Ammon's horn (tissue), 1 donor: ENCODE measurements around the gene ABCA1.
"Not testable (repeated sequence)": the region's sequence is repeated elsewhere in the genome, so short reads cannot be mapped to it uniquely, and the experiment has no call there.

Source experiments
- DNase-seq: peaks from one replicate; pipeline ENCODE4 v3.0.0-alpha.2; 2016; ENCODE audit warnings: low spot score

ABCA1 gene

DNA sequence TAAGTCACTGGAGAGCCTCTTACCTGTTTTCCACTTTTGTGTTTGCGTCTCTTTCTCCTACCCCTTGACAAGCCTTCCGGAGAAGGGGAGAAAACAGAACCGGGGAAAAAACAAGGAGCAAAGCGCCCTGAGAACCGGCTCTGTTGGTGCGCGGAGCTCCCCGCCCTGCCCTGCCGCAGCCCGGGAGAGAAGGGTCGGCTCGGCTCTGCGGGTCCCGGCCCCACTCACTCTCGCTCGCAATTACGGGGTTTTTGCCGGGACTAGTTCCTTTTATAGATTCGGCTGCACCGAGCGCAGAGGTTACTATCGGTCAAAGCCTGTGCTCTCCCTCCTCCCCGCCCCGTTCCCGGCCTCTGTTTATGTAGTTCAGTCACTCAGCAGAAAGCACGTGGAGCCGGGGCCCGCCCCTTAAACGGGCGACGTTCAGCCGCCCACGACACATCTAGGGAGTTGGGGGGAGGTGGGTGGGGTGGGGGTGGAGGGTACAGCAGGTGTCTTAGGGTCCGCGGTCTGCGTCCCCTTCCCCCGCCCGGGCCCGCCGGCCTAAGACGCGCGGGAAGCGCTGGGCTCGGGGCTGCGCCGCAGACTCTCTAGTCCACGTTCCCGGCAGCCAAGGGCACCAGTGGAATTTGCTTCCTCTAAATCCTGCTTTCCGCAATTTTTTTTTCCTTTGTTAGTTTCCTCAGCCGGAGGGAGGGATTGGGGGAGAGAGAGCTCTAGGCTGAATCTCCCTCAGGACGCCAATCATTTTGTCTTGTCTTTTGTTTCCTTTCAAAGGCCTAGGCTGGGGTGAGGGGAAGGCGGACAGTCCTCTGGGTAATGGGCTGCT is at the start of gene ABCA1:
TSS of gene ABCA1 (minus strand) at position 244 of the 829 bp plus-strand sequence. CDS start 24,476 bp downstream, outside the sequence.
- peak; percentile 94 for DNase-seq

- no peak for DNase-seq
Observed at GRCh38 chr9:104977580-104977979, 49.6 kb upstream of the ABCA1 start.

DNA sequence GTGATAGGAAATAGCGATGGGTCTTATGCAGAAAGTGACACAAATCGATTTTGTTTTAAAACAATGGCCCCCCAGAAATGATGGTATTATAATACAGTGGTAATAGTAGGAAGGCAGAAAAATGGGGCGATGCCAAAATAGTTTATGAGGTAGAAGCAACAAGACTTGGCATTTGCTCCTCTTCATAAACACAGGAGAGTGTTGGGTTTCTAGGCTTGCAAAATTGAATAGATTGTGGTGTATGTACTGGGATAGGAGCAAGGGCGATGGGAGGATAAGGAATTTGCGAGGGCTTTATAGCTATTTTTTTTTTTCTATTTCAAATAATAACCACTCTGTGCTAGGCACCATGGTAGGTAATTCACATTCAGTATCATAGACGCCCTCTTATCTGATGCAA is 49.2 kb upstream of the ABCA1 start:
- no peak for DNase-seq

- not testable (repeated sequence) for DNase-seq
Observed at GRCh38 chr9:104975966-104976595, 48.1 kb upstream of the ABCA1 start.

DNA sequence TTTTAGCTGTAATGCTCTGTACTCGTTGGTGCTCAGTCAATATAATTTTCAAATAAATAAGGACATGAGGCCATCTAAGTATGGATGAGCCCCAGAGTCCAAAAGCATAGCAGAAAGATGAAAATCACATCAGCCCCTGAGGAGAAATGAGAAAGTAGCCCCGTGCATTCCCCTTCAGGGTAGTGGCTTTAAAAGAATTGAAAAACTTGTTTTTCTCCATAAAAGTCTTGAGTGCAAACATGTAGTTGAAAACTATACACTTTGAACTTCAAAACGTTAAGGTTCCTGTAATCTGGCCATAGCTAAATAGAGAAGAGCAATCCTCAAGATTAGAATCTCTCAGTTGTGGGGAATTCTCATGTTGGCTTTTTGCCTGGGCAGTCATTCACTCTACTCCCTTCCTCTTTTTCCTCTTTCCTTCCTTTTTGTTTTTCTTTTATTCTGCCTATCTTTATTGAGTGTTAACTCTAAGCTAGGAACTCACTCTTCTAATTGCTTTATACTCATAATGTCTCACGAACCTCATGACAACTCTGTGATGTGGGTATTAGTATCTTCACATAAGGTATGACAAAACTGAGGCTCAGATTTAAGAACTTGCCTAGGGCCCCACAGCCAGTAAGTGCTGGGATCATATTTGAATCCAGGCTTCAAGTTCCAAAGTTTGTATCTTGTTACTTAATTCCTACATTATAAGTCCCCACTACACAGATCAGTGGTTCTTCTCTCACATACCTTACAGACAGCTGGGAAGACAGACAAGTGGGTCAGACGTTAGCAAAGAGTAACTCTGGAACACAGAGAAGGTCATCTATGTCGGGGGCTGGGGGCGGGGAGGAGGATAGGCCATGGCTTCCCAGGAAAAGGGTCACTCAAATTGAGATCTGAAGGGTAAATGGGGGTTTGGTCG is 46.4 kb upstream of the ABCA1 start:
- no peak for DNase-seq

- DNase-seq, result no peak
Observed at GRCh38 chr9:104972242-104972866, 44.4 kb upstream of the ABCA1 start.

- DNase-seq, result no peak
Observed at GRCh38 chr9:104971511-104971910, 43.6 kb upstream of the ABCA1 start.

- no peak for DNase-seq
Observed at GRCh38 chr9:104970271-104970987, 42.5 kb upstream of the ABCA1 start.

GRCh38 chr9:104969116-104969515 is 41.2 kb upstream of the ABCA1 start:
- no peak for DNase-seq

DNA sequence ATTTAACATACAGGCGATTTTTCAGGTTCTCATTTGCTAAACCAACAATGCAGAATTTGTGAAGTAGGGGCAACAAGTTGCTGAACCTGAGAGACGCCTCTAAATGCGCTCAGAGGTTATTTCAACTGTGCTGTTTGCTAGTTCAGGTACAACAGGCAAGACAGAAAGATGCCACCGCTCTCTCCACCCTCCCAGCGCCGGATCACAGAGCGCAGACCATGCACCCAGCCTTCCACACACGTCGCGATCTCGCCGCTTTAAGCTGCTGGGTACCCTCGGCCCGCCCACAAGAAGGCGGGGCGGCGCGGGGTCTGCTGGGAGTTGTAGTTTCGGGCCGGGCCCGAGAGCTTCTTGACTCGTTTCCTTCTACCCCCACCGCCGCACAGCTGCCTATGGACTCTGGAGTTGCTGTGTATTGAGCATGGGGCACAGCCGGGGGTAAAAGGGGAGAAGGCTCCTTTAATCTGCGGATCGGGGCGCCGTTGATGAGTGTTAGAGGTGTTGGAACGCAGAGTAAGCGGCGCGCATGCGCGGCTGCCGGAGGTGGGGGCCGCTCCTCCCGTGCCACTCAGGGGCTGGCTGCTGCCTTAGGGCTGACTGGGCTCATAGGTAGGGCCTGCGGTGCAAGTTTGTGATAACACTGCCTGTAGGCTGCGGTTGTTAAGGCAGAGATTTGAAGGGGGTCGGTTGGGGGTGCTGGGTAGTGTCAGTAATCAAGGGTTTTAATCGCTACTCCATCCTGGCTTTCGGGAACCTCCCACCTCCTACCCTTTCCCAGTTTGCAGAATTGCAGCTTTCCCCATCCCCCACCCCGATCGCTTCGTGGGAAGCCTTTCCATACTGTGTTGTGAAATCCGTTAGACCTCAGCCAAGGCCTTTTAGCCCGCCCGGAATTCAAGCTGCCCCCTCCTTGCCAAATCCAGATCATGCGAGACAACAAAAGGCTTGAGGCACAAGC is 40.3 kb upstream of the ABCA1 start:
- peak; percentile 94 for DNase-seq

GRCh38 chr9:104963076-104963475 is 35.1 kb upstream of the ABCA1 start:
- no peak for DNase-seq

DNA sequence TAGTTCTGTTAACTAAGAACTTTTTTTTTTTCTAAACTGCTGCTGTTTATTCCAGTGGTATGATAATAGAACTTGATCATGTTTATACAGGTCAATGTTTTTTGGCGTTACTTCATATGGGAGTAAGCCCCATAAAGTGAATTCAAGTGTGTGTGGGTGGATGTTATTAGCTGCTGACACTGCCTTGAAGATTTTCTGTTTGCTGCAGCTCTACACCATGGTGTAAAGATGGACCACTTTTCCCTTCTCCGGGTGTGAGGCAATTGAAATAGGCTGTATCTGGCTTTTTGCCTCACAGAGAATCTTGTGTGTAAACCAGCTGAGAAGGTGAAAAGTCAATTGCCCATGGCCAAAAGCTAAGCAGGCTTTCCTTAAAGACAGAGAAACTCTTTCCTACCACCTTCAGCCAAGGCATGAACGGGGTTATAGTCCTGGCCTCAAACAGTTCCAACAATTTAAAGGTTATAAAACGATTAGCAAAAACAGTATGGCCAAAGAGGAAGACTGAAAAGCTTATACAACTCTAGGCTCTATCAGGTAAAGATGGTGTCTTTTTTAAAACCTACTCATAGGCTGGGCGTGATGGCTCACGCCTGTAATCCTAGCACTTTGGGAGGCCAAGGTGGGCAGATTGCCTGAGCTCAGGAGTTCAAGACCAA is 33.9 kb upstream of the ABCA1 start:
- DNase-seq, result no peak

DNA sequence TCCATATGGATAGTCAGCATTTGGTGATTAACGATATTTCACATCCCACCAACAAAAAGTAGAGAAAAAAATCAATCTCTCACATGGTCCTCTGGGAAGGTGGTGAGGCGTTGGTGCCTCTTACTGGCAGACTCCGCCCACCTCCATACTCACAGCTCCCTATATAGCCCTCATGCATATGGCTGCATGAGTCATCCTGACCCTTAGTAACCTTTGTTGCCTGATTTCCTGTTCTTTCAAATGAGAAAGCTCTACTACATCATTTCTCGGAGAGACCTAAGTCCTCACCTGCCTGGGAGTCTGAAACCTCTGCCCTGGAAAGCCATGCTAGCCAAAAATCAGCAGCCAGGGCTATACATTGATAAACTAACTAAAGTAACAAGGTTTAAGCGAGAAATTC is 33.3 kb upstream of the ABCA1 start:
- no peak for DNase-seq

DNA sequence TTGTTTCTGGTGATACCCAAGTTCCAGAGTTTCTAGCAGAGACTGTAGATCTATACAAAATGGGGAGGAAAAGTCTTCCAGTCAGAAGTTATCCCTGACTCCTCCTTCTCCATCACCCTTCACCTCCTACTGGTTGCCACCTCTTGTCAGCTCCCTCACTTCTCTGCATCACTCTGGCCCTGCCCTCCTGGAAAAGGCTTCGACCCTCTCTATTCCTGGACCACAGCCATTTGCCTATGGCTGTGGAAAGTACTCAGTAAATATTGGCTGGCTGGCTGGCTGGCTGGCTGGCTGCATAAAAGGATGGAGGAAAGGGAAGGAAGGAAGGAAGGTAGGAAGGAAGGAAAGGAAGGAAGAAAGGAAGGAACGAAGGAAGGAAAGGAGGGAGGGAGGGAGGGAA is 32.7 kb upstream of the ABCA1 start:
- no peak for DNase-seq

GRCh38 chr9:104958751-104959150 is 30.8 kb upstream of the ABCA1 start:
- no peak for DNase-seq

GRCh38 chr9:104958006-104958405 is 30.1 kb upstream of the ABCA1 start:
- not testable (repeated sequence) for DNase-seq

DNA sequence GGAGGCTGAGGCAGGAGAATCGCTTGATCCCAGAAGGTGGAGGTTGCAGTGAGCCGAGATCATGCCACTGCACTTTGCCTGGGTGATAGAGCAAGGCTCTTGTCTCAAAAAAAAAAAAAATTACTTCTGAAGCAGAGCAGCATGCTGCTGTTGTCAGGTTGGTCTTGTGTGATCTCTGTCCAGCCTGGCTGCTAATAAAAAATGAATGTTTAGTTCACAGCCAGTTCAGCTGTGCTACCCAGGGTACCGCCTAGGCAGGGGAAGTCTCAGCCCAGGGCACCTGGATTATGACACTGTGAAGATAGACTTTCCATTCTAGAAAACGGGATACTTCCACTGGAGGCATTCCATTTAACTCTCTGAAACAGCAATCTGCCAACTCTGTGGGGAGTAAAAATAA is 23.5 kb upstream of the ABCA1 start:
- no peak for DNase-seq

DNA sequence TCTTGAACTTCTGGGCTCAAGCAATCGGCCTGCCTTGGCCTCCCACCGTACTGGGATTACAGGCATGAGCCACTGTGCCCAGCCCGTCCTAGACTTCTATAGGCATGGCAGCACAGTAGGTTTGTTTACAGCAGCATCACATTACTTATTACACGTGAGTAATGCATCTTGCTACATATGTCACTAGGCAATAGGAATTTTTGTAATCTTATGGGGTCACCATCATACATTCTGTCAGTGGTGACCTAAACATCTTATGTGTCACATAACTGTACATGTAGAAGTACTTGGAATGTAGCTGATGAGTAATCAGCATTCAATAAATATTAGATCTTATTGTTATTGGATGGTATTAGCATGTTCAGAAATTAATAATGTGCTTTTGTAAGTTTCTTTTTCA is 22.9 kb upstream of the ABCA1 start:
- DNase-seq, result no peak

DNA sequence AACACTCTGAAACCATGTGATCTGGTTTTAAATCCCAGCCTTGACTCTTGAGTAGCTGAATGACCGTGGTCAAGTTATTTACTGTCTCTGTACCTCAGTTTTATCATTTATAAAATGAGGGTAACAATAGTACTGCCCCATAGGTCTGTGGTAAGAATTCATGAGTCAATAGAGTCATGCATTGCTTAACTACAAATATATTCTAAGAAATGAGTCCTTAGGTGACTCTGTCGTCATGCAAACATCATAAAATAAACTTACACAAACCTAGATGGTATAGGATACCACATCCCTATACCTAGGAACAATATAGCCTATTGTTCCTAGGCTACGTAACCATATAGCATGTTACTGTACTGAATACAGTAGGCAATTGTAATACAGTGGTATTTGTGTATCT is 20.3 kb upstream of the ABCA1 start:
- DNase-seq, result no peak

DNA sequence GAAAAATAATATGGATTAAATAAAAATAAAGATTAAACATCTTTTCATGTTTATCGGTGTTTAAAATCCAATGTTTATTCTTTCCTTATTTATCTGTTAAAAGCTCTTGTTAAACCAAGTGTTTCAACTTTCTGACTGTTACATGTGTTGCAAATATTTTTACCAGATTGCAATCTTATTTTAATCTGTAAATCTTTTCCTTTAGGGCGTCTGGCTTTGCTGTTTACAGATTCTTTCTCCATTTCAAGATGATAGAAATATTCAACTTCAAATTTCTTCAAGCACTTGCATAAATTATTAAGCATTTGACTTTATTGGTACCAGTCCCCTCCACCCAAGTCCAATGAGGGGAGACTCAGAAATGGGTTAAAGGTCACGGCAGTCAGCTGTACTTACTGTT is 16.9 kb upstream of the ABCA1 start:
- no peak for DNase-seq
